ENCODE results near the gene TBC1D17. TPM values are rescaled to one million over a fixed set of nuclear protein-coding genes. Genes with fewer than 3 reads are reported as not detected.

Gene TBC1D17
- total and polyA plus RNA-seq, 5 experiments from 2014 or later = 8.1 to 94.0 (median 17.7) TPM

GRCh38 chr19:49838885-49839588 is 38.5 kb upstream of the TBC1D17 start:
- Mint-ChIP-seq H3K36me3 (peaks cover 0 to 35% (median 10%) of the 10 kb centered on the region in 3 donors), H3K4me1 (peaks cover 0 to 11% (median under 1%) of the 10 kb centered on the region in 4 donors), H3K9me3 (no peaks in the 10 kb centered on the region), H3K4me3 (no peak overlapping the region), H3K27ac (no peak overlapping the region), H3K27me3 (no peaks in the 10 kb centered on the region)
- POLR2A ChIA-PET = no interaction called here
- ATAC-seq (no peak), DNase-seq (no peak)

GRCh38 chr19:49839713-49840112 is 37.8 kb upstream of the TBC1D17 start:
- DNase-seq (no peak), ATAC-seq (no peak)
- POLR2A ChIA-PET = no interaction called here
- Mint-ChIP-seq H3K4me3 (no peak overlapping the region), H3K4me1 (peaks cover 0 to 14% (median 0%) of the 10 kb centered on the region in 4 donors), H3K36me3 (peaks cover 0 to 33% (median 10%) of the 10 kb centered on the region in 3 donors), H3K27me3 (no peaks in the 10 kb centered on the region), H3K27ac (no peak overlapping the region), H3K9me3 (no peaks in the 10 kb centered on the region)

GRCh38 chr19:49840321-49840720 is 37.2 kb upstream of the TBC1D17 start:
- DNase-seq = no peak
- no peak overlapping the region for H3K4me3 Mint-ChIP-seq
- H3K36me3 Mint-ChIP-seq = peaks cover 0 to 27% (median 10%) of the 10 kb centered on the region in 3 donors
- POLR2A ChIA-PET = no interaction called here
- H3K27ac Mint-ChIP-seq = peak overlapping the region in 1 of 10 donors; percentile 21
- no peak for ATAC-seq
- H3K4me1 Mint-ChIP-seq = peaks cover 0 to 16% (median 0%) of the 10 kb centered on the region in 4 donors
- H3K9me3 Mint-ChIP-seq = no peaks in the 10 kb centered on the region
- no peaks in the 10 kb centered on the region for H3K27me3 Mint-ChIP-seq

- peak overlapping the region in 1 of 10 donors; percentile 21 for H3K27ac Mint-ChIP-seq
- H3K27me3 Mint-ChIP-seq = no peaks in the 10 kb centered on the region
- H3K4me1 Mint-ChIP-seq = peaks cover 0 to 16% (median 0%) of the 10 kb centered on the region in 4 donors
- H3K36me3 Mint-ChIP-seq = peaks cover 0 to 25% (median 10%) of the 10 kb centered on the region in 3 donors
- H3K9me3 Mint-ChIP-seq = no peaks in the 10 kb centered on the region
- ATAC-seq (no peak), DNase-seq (no peak)
- H3K4me3 Mint-ChIP-seq = no peak overlapping the region
- POLR2A ChIA-PET = no interaction called here
These were observed 36.7 kb upstream of the TBC1D17 start for GRCh38 chr19:49840736-49841249.

- peak overlapping the region in 1 of 10 donors; percentile 62 for H3K27ac Mint-ChIP-seq
- no peaks in the 10 kb centered on the region for H3K9me3 Mint-ChIP-seq
- H3K36me3 Mint-ChIP-seq = peaks cover 0 to 17% (median 8%) of the 10 kb centered on the region in 3 donors
- peak in 1 of 2 donors; percentile 37 for ATAC-seq
- POLR2A ChIA-PET = interaction anchor here (0.6 kb wide), 1 partner anchor 292 kb away, joined by 3 read pairs; no protein-coding TSS in a partner anchor
- no peaks in the 10 kb centered on the region for H3K27me3 Mint-ChIP-seq
- peaks cover 0 to 23% (median 1%) of the 10 kb centered on the region in 4 donors for H3K4me1 Mint-ChIP-seq
- no peak overlapping the region for H3K4me3 Mint-ChIP-seq
- no peak for DNase-seq
These were observed 34.2 kb upstream of the TBC1D17 start for GRCh38 chr19:49843265-49843664.

- DNase-seq (no peak), ATAC-seq (no peak)
- POLR2A ChIA-PET = no interaction called here
- Mint-ChIP-seq H3K27ac (peak overlapping the region in 1 of 10 donors; percentile 48), H3K4me1 (peaks cover 0 to 33% (median 7%) of the 10 kb centered on the region in 4 donors), H3K36me3 (peaks cover 0 to 5% (median 3%) of the 10 kb centered on the region in 3 donors), H3K9me3 (peaks cover 0 to 5% (median 0%) of the 10 kb centered on the region in 9 donors), H3K4me3 (no peak overlapping the region), H3K27me3 (no peaks in the 10 kb centered on the region)
These were observed 33.1 kb upstream of the TBC1D17 start for GRCh38 chr19:49844138-49845095.

- DNase-seq = no peak
- H3K4me3 Mint-ChIP-seq = no peak overlapping the region
- H3K27ac Mint-ChIP-seq = no peak overlapping the region
- H3K4me1 Mint-ChIP-seq = peaks cover 8 to 41% (median 14%) of the 10 kb centered on the region in 4 donors
- POLR2A ChIA-PET = no interaction called here
- H3K36me3 Mint-ChIP-seq = peaks cover 0 to 3% (median 1%) of the 10 kb centered on the region in 3 donors
- H3K27me3 Mint-ChIP-seq = no peaks in the 10 kb centered on the region
- H3K9me3 Mint-ChIP-seq = peaks cover 0 to 5% (median 0%) of the 10 kb centered on the region in 9 donors
- no peak for ATAC-seq
These were observed 32.1 kb upstream of the TBC1D17 start for GRCh38 chr19:49845414-49845813.

- H3K4me3 Mint-ChIP-seq = no peak overlapping the region
- no peak overlapping the region for H3K27ac Mint-ChIP-seq
- POLR2A ChIA-PET = no interaction called here
- no peaks in the 10 kb centered on the region for H3K27me3 Mint-ChIP-seq
- peaks cover 0 to 3% (median 0%) of the 10 kb centered on the region in 3 donors for H3K36me3 Mint-ChIP-seq
- DNase-seq = no peak
- ATAC-seq = no peak
- peaks cover 0 to 5% (median 0%) of the 10 kb centered on the region in 9 donors for H3K9me3 Mint-ChIP-seq
- peaks cover 8 to 41% (median 15%) of the 10 kb centered on the region in 4 donors for H3K4me1 Mint-ChIP-seq
These were observed 31.1 kb upstream of the TBC1D17 start for GRCh38 chr19:49846408-49846807.

GRCh38 chr19:49847731-49848696 is 29.5 kb upstream of the TBC1D17 start:
- DNase-seq (no peak), ATAC-seq (no peak)
- peak overlapping the region in 2 of 10 donors; percentile 34 to 62 for H3K27ac Mint-ChIP-seq
- peaks cover 0 to 3% (median 0%) of the 10 kb centered on the region in 3 donors for H3K36me3 Mint-ChIP-seq
- H3K27me3 Mint-ChIP-seq = no peaks in the 10 kb centered on the region
- H3K9me3 Mint-ChIP-seq = peaks cover 0 to 5% (median 0%) of the 10 kb centered on the region in 9 donors
- POLR2A ChIA-PET = interaction anchor here (0.6 to 9.1 kb wide), 5 partner anchors 10 to 238 kb away, joined by 3 to 137 read pairs (median 5); partner anchors contain the start of genes AKT1S1, PNKP and TBC1D17
- peaks cover 17 to 49% (median 26%) of the 10 kb centered on the region in 4 donors for H3K4me1 Mint-ChIP-seq
- H3K4me3 Mint-ChIP-seq = peak overlapping the region in 1 of 10 donors; percentile 48

GRCh38 chr19:49848938-49849337 is 28.6 kb upstream of the TBC1D17 start:
- ATAC-seq (no peak), DNase-seq (no peak)
- Mint-ChIP-seq H3K36me3 (peaks cover 0 to 3% (median 0%) of the 10 kb centered on the region in 3 donors), H3K27ac (peak overlapping the region in 3 of 10 donors; percentile 13 to 48 (median 39)), H3K9me3 (peaks cover 0 to 5% (median 0%) of the 10 kb centered on the region in 9 donors), H3K4me1 (peaks cover 19 to 50% (median 29%) of the 10 kb centered on the region in 4 donors), H3K27me3 (no peaks in the 10 kb centered on the region), H3K4me3 (peak overlapping the region in 9 of 10 donors; percentile 20 to 81 (median 62))
- POLR2A ChIA-PET = interaction anchor here (1.0 to 9.1 kb wide), 5 partner anchors 11 to 30 kb away, joined by 3 to 137 read pairs (median 5); partner anchors contain the start of genes AKT1S1, PNKP and TBC1D17

All from naive thymus-derived CD8-positive, alpha-beta T cell (primary cell).